ENCODE data around the gene TRAPPC3L. TPM values are rescaled to one million over a fixed set of nuclear protein-coding genes. Genes with fewer than 3 reads are reported as not detected.

TRAPPC3L gene
- total and polyA plus RNA-seq, 9 of the 15 experiments (the other 6 are each of a cell fraction or from before 2014, with no cell fraction given): not detected

DNA sequence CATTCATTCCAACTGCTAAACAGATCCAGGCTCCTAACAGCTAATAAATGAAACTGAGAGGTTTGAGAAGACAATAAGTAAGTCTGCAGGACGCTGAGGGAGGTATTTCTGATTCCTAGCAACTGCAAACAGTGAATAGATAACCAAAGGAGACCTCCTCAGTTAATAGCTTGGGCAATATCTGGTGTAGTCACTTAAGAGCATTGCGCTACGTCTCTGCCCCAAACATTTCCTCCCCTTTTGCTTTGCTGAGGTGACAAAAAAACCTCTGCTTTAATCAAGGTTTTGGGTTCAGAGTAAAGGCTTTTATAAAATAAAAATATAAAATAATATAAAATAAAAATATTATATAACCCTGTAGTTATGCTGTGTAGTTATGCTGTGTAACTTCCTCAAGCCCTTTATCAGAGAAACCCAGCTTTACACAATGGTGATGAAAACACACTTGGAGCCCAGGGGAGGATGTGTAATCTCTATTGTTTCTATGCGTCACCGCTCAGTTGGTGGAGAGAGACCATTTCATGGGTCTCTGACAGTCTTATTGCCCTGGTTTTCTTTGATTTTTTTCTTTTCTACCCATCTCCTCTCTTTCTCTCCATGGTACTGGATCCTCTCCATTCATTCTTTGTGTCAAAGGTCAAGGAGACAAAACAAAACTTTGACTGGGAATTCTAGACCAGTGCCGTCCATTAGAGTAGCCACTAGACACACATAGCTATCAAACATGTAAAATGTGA lies 53.0 kb downstream of the TRAPPC3L start (continued):
- TF ChIP-seq ARID3A (IDR thresholded peaks at IDR 0.05; ENCODE audit: borderline replicate concordance, low read depth, low read length) (peak; percentile 51; the same call in 1 of the 2 replicates), POLR2H (tag; IDR thresholded peaks at IDR 0.05; ENCODE audit: low read depth) (0 out of 2 replicates have a peak, but pooled peaks have one; percentile 25), HDAC3 (IDR thresholded peaks at IDR 0.05; ENCODE audit: borderline replicate concordance, partially characterized antibody) (peak; percentile 62), PBX2 (CRISPR knock-in tag; IDR thresholded peaks at IDR 0.05; ENCODE audit: low read depth) (no peak), PBX2 (tag; conservative IDR thresholded peaks at IDR 0.05; ENCODE audit: low read depth) (peak; percentile 59), LARP7 (IDR thresholded peaks at IDR 0.05) (no peak), TAF9B (IDR thresholded peaks at IDR 0.05; ENCODE audit: partially characterized antibody) (peak; percentile 42), CBFA2T3 (IDR thresholded peaks at IDR 0.05) (peak; percentile 86), CBX3 (IDR thresholded peaks at IDR 0.05; ENCODE audit: borderline replicate concordance in 1 of 2, low read length in 2 of 2) (peak in 1 of 2 experiments; percentile 48; a peak in 1 of 3 replicates), L3MBTL2 (IDR thresholded peaks at IDR 0.05) (no peak), GABPA (tag; conservative IDR thresholded peaks at IDR 0.05; ENCODE audit: low read depth) (0 out of 2 replicates have a peak, but pooled peaks have one; percentile 18), ZNF398 (CRISPR knock-in tag; IDR thresholded peaks at IDR 0.05) (no peak)
- TF ChIP-seq, protein P1, sequence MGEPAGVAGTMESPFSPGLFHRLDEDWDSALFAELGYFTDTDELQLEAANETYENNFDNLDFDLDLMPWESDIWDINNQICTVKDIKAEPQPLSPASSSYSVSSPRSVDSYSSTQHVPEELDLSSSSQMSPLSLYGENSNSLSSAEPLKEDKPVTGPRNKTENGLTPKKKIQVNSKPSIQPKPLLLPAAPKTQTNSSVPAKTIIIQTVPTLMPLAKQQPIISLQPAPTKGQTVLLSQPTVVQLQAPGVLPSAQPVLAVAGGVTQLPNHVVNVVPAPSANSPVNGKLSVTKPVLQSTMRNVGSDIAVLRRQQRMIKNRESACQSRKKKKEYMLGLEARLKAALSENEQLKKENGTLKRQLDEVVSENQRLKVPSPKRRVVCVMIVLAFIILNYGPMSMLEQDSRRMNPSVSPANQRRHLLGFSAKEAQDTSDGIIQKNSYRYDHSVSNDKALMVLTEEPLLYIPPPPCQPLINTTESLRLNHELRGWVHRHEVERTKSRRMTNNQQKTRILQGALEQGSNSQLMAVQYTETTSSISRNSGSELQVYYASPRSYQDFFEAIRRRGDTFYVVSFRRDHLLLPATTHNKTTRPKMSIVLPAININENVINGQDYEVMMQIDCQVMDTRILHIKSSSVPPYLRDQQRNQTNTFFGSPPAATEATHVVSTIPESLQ (CRISPR knock-in tag; IDR thresholded peaks at IDR 0.05): no peak
